Limb (tissue), 2 donors: Measurements from ENCODE around the gene ACBD7.
A peak's percentile ranks its signal among the peaks of the same experiment; 100 is the strongest.

Source experiments
- DNase-seq, 2 donors: peaks; one replicate each; pipeline ENCODE4 v3.0.0-alpha.2; 2016; ENCODE audit errors: extremely low spot score in 2 of 2

The ACBD7 gene

DNA sequence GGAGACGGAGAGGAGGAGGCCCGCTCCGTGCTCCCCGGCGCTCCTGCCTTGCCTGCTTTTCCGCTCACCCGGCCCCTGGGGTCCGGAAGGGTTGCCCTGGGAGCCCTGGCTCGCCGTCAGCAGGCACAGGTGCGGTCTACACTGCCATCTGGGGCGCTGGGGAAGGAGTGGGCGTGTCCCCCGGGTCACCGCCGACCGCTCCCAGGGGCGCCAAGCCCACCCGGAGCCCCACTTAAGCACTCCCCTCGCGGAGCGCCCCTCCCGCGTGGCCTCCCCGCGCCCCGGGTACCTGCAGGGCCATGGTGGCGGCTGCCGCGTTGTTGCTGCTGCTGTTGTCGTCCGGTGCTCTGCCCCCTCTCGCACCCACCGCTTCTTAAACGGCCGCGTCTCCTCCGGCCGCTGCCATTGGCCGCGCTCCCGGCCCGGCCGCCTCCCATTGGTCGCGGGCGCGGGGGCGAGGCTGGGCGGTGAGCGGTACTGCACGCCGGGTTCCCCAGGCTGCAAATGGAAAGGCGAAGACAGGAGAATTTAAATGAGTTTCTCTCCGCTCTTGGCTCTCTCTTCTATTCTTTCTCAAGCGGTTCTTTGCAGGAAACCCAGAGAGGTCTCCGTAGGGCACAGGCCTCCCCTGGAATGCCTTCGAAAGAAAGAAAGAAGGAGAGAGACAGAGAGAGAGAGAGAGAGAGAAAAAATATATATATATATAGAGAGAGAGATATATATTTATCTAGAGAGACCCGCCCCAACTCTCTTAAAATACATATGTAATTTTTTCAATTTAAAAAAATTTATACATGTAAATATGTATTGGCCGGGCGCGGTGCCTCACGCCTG is at the start of gene ACBD7:
ACBD7 (minus strand) TSS at position 349 of the 834 bp plus-strand sequence; CDS start at position 301, 48 bp downstream.
- peak; percentile 66 to 88 for DNase-seq

DNA sequence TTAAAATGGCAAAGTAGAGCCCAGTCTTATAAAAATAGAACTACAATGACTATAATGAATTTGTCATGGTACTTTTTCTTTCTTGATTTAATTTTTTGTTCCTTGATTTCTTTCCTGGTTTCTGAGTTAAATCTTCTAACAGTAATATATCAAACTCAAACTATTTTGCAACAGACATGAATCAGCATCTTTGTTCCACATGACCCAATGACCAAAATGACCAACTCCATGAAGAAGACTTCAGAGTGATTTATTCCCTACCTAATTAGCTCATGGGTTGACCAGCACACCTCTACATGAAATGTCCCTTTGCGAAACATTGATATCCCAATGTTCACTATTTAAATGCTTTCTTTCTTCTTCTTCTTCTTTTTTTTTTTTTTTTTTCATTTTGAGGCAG is 49.1 kb upstream of the ACBD7 start:
- no peak for DNase-seq

DNA sequence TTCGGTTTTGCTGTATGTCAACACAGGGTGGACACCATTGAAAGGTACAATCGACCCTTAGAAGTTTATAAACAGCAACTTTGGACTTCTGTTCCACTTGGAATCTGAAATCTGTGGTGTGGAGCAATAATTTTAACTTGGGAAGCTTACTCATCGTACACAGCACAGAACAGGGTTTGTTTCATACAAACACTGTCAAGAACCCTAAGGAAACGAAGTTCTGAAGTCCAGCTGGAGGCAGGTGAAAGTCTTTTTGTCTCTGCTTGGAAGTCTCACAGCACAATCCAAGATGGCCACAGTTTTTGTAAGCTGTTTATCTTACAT is 48.4 kb upstream of the ACBD7 start:
- no peak for DNase-seq

DNA sequence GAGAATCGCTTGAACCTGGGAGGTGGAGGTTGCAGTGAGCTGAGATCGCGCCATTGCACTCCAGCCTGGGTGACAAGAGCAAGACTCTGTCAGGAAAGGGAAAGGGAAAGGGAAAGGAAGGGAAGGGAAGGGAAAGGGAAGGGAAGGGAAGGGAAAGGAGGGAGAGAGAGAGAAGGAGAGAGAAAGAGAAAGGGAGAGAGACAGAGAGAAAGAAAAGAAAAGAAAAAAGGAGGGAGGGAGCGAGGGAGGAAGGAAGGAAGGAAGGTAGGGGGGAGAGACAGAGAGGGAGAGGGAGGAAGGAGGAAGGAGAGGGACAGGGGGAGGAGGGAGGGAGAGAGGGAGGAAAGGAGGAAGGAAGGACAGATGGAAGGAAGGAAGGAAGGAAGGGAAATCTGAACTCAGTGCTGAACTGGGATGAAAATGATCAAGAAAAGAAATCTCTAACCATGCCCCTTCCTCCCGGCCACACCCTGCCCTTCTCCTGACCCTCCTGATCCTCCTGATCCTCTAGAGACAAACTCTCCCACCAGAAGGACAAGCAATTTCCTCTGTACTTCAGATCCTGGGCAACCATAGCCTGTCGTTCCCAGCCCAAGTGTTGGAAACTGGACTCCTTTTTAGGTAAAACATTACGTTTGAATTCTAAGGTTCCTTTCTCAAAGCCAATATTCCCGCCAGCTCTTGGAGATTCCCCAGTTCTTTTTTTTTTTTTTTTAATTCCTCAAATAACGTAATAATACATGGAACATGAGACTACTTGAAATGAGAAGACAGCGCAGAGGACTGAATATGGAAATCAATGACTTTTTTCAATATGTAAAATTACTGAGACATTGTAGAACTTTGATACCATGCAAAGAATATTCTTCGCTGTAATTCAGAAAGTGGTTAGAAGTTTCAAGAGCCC is 47.8 kb upstream of the ACBD7 start:
- DNase-seq = no peak

DNA sequence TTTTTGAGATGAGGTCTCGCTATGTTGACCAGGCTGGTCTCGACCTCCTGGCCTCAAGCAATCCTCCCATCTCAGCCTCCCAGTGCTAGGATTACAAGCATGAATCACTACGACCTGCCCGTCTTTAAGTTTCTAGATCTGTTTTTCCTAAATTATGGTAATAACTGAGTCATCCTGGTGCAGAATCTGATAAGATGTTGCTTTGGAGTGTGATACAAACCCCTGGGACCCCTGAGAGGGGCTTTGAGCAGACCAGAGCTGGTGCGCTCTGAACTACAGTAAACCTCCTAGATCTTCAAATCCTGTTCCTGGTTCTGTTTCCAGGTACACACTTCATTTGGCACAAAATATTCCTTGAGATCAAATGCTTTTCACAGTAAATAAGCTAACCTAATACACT is 42.8 kb upstream of the ACBD7 start:
- DNase-seq = no peak

DNA sequence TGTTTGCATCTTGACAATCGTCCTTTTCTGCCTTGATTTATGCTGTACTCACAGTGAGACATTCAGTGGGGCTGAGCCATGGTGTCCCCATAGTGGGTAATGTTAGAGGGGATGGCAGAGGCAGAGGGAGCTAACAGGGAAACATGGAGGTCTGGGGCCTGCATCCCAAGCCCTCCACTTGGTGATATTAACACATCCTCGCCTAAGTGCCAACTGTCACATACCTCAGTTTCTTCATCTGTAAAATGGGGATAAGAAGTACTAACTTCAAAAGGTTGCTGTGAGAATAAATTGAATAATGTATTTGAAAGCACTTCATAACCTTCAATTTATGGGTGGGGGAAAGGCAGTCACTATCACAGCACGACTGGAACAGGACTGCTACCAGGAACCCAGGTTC is 36.3 kb upstream of the ACBD7 start:
- no peak for DNase-seq

DNA sequence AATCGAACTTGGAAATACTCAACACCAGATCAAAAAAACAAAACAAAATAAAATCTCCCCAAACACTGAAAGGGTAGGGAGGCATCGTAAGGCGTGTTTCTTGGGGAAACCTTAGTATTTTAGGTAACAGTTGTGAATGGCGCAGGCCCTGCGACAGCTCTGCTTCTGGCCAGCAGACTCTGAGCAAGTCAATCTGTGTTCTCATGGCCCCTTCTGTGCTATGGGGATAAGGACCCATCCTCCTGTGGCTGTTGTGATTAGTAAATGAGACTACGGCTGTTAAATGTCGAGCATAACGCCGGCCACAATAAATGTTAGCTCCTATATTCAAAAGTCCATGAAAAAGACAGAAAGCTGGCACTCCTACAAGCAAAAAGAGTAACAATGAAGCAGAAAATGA is 35.6 kb upstream of the ACBD7 start:
- no peak for DNase-seq

DNA sequence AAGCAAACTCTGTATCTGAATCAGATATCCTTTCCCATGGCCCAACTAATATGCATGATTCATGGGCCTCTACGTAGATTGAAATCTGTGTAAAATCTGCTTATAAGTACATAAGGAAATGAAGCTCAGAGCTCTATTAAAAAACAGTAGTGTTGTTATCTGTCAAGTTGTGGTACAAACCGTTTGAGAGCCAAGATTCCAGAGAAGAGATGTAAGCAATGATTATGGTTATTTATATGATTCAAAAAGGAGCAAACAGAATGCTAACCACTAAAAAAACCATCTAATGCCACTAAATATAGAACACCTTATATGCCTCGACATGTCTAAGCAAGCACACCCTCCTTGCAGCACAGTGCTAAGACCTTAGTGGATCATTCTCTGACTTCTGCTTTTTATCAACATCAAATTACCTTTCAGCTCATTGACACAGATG is 35.2 kb upstream of the ACBD7 start:
- DNase-seq = no peak

DNA sequence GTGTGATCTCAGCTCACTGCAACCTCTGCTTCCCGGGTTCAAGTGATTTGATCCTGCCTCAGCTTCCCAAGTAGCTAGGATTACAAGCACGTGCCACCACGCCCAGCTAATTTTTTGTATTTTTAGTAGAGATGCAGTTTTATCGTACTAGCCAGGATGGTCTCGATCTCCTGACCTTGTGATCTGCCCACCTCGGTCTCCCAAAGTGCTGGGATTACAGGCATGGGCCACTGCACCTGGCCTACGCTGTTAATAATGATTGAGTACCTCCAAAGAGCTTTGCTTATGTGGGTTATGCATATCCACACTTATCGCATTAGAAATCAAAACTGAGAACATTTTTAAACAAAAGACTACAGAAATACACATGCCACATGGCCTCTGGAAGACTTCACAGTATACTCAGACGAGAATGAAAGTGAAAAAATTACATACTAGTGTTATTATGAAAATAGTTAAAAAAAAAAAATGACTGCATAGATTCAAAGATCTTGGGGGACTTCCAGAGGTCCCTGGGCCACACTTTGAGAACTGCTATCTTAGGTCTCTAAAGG is 34.0 kb upstream of the ACBD7 start:
- no peak for DNase-seq

DNA sequence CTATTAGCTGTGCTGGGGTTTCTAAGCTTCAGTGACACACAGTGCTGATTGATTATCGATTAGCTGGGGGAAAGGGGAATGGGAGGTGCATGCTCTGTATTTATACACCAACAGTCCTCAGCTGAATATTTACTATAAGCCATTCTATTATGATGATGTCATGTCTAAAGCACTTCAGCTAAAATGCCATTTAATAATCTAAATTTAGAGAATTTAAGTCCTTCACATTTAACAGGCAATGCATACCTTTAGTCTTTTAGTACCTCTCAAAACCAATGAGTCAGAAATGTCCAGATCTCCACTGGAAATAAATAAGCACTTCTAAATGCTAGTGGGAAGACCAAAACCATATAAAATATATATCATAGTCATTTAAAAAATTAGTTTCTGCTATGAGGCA is 33.1 kb upstream of the ACBD7 start:
- DNase-seq = no peak

DNA sequence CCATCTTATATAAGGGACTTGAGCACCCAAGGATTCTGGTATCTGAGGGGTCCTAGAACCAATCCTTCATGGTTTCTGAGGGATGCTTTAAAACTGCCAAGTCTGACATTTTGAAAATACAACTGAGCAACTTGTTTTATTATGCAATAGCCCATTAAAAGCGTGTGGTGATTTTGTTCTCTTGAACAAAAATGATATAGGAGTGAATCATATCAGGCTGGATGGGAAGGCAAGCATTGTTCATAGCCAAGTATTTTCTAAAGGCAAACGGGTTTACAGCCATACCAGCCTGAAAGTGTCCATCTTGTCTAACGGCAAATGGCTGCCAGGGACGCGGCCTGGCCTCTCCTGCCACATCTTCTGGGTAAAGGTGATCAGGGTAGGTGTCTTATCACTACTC is 31.9 kb upstream of the ACBD7 start:
- no peak for DNase-seq

DNA sequence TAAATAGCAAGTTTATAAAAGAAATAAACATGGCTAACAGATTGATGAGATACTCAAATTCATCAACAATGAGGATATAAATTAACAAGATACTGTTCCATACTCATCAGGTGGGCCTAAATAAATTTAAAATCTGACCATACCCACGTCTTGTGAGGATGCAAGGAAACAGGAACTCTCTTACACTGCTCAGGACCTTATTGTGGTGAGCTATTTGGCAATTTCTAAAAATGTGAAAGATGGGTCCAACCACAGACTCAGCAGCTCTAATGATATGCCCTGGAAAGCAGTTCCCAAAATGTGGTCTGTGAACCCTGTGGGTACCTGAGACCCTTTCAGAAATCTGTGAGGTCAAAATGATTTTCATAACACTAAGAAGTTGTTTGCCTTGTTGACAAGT is 30.0 kb upstream of the ACBD7 start:
- DNase-seq = no peak

DNA sequence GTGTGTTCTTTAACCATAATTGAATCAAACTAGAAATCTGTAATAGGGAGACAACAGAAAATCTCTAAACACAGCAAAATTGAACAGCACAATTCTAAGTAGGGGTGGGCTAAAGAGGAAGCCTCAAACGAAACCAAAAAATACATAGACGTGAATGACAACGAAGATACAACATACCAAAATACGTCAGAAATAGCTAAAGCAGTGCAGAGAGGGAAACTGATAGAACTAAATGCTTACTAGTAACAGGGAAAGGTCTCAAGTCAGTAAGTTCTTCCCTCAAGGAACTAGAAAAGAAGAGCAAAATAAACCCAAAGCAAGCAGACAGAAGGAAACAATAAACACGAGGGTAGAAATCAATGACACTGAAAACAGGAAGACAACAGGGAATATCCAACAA is 27.6 kb upstream of the ACBD7 start:
- no peak for DNase-seq

DNA sequence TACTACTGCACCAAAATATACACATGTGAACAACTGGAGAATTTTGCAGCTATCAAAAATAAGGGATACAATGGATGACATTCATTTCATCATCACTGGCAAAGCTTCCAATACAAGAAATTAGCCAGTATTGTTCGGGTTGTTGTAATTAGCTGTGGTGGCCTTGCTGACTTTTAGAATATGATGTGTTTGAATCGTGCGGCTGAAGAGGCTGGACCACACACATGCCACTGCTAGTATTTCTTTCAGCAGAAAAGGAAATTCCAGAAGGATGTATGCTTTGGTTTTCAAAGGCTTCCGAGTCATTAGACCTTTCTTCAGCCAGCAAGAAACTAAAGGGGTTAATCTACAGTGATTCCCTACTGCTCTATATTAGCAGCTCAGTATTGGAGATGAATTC is 25.2 kb upstream of the ACBD7 start:
- DNase-seq = no peak

DNA sequence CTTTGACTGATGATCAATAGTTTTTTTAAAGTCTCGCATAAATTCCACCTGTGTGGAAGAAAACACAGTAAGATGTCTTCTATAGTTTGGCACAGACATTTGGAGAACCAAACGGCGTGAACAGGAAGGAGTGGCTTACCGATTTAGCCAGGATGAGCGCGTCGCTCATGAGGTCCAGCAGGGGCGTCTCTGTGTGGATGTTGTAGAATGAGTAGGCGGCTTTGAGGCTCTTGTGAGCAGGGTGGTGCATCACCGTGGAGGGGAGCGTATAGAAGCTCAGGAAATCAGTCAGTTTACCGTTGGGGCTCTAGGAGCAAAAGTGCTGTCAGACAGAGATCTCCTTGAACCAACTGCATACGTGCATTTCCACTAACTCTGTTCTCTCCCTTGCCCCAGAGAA is 24.1 kb upstream of the ACBD7 start:
- DNase-seq = no peak

DNA sequence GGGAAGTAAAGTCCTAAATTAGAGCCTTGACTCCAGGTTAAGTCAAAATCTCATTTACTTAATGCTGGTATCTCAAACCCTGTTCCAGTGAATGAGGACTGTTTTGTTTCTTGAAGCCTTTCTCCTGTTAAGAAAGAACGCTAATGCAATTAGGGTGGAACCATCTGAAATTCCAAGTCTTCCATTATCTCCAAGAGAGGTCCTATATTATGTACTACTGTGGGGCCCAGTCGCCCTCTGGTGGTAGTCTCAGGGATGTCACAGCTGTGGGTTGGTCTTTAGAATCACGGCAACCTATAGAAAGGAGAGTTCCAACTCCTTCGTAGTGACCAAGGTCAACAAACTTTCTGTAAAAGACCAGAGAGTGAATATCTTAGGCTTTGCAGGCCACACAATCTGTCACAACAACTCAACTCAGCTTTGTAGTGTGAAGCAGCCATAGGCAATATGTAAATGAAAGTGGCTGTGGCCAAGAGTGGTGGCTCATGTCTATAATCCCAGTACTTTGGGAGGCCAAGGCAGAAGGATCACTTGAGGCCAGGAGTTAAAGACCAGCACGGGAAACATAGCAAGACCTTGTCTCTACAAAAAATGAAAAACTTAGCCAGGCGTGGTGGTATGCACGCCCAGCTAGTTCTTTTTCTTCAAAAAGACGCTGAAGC is 17.9 kb upstream of the ACBD7 start:
- peak; percentile 61 to 79 for DNase-seq

DNA sequence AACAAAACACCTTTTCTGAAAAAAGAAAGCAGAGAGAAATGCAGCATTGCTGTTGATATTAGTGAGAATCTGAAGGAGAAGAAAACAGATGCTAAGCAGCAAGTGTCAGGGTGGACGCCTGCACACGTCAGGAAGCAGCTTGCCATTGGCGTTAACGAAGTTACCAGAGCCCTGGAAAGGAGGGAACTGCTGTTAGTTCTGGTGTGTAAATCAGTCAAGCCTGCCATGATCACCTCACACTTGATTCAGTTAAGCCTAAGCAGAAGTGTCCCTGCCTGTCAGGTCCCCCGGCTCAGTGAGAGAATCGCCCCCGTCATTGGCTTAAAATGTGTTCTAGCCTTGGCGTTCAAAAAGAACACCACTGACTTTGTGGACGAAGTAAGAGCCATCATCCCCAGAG is 14.9 kb upstream of the ACBD7 start:
- no peak for DNase-seq

DNA sequence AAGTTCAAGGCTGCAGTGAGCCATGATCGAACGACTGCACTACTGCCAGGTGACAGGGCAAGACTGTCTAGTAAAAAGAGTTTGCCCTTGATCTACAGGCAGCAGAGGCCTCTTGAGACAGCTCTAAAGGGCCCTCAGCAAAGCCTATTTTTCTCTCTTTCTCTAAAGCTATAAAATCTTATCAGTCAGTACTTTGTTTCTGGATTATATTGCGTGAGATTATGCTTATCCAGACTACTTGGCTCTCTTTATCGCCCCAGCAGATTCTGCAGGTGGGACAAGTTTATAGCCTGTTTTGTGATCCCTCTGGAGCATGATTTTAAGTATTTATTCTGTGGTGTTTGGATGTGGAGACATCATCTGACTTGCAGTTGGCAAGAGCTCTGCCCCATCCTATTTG is 11.3 kb upstream of the ACBD7 start:
- no peak for DNase-seq

DNA sequence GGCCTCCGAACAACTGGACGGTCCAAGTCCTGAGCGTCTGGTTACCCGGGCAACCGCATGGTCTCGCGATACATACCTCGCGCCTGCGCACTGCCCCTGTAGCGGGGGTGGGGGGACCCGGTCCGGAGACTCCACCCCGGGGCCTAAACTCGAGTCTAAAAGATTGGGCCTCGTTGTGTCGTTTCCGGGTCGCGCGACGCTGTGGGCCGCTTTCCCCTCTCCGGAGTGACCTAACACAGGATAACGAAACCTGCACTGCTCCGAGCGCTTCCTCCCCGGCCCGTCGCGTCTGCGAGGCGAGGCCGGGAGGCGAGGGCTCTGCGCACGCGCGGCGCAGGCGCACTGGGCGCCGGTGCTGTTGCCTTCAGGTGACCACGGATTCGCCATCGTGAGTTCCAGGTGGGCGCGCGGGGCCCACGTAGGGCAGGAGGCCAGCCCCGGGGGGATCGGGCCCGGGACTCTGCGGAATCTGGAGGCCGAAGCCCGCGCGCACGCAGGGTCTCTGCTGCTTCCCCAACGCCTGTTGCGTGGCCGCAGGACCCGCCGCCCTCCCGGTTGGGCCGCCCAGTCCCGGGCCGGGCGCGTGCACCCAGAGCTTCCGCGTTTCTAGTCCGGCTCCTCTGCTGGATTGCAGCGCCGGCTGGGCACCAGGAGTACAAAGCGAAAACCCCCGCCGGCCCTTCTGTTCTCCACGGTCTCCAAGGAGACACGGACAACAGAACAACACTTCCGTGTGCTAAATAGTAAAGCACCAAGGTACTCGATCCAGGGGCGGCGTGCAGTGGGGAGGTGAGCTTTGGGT is 8.6 kb upstream of the ACBD7 start, which contains the start of gene RPP38:
RPP38 (plus strand) TSS at position 345 of the 802 bp plus-strand sequence. CDS start 5,960 bp downstream, outside the sequence.
- DNase-seq = peak; percentile 95 to 99

DNA sequence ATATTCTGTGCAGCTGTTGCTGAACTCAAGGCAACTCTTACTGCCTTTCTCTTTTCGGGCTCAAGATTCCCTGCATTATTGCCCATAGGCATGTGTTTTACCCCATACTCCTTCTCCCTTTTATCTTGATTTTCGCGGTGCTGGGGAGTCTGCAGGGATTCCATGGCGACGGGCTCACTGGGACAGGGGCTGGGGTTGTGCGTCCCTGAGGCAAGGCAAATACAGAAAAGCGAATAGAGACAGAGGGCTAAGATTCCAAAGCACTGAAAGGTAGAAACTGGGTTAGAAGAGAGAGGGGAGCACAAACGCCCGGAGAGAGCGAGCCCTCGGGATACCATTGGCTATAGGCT is 8.1 kb upstream of the ACBD7 start:
- no peak for DNase-seq

DNA sequence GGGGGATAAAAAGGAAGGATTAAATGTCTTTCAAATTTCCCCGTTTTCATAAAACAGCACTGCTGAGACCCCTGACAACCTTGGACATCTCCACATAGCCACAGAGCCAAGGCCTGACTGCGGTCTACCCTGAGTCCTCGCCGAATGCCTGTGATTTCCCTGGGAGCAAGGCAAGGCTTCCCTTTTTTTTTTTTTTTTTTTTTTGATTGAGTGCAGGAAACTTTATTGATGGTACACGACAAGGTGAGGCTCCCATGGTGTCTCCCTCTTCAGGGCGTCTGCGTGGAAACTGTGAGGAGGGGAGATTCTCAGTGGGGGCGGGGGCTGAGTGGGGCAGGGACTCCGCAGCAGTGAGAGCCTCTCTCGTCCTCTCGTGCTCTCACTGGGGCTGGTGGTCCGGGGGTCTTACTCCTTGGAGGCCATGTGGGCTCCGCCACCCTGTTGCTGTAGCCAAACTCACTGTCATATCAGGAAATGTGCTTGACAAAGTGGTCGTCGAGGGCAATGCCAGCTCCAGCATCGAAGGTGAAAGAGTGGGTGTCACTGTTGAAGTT is 4.4 kb upstream of the ACBD7 start:
- no peak for DNase-seq
